ENCODE data around the gene SCYL1.

SCYL1 gene

GRCh38 chr11:65571420-65571819 is 46.5 kb downstream of the SCYL1 start:
- DNase-seq (ENCODE audit: low read depth) = no peak

GRCh38 chr11:65571940-65572339 is 47.1 kb downstream of the SCYL1 start:
- DNase-seq (ENCODE audit: low read depth) = peak; percentile 62

GRCh38 chr11:65572356-65573051 is 47.6 kb downstream of the SCYL1 start, which contains the start of gene FAM89B:
FAM89B (plus strand) TSS chr11:65572538; CDS start chr11:65572670, 132 bp downstream.
- DNase-seq (ENCODE audit: low read depth) = peak; percentile 89

- DNase-seq (ENCODE audit: low read depth) = no peak
These were observed 48.7 kb downstream of the SCYL1 start for GRCh38 chr11:65573391-65574079.

GRCh38 chr11:65574109-65574810 is 49.4 kb downstream of the SCYL1 start:
- peak; percentile 98 for DNase-seq (ENCODE audit: low read depth)

- no peak for DNase-seq (ENCODE audit: low read depth)
These were observed 50.1 kb downstream of the SCYL1 start for GRCh38 chr11:65574811-65575567.

- peak; percentile 65 for DNase-seq (ENCODE audit: low read depth)
These were observed 50.8 kb downstream of the SCYL1 start, which contains the start of gene EHBP1L1 for GRCh38 chr11:65575568-65576231. EHBP1L1 (plus strand) TSS chr11:65576053; CDS start chr11:65576303, 250 bp downstream.

- DNase-seq (ENCODE audit: low read depth) = no peak
These were observed 51.5 kb downstream of the SCYL1 start for GRCh38 chr11:65576232-65576866.

- DNase-seq (ENCODE audit: low read depth) = peak; percentile 85
These were observed 52.2 kb downstream of the SCYL1 start for GRCh38 chr11:65576867-65577755.

GRCh38 chr11:65577756-65578109 is 52.9 kb downstream of the SCYL1 start:
- no peak for DNase-seq (ENCODE audit: low read depth)

- DNase-seq (ENCODE audit: low read depth) = no peak
These were observed 53.3 kb downstream of the SCYL1 start for GRCh38 chr11:65578134-65578533.

GRCh38 chr11:65578667-65579066 is 53.8 kb downstream of the SCYL1 start:
- no peak for DNase-seq (ENCODE audit: low read depth)

GRCh38 chr11:65579291-65579690 is 54.4 kb downstream of the SCYL1 start:
- DNase-seq (ENCODE audit: low read depth) = no peak

GRCh38 chr11:65580031-65580692 is 55.3 kb downstream of the SCYL1 start:
- no peak for DNase-seq (ENCODE audit: low read depth)

GRCh38 chr11:65580756-65581155 is 55.9 kb downstream of the SCYL1 start:
- no peak for DNase-seq (ENCODE audit: low read depth)

- DNase-seq (ENCODE audit: low read depth) = no peak
These were observed 57.0 kb downstream of the SCYL1 start for GRCh38 chr11:65581928-65582327.

GRCh38 chr11:65583589-65583988 is 58.7 kb downstream of the SCYL1 start:
- no peak for DNase-seq (ENCODE audit: low read depth)

GRCh38 chr11:65584106-65584505 is 59.2 kb downstream of the SCYL1 start:
- DNase-seq (ENCODE audit: low read depth) = no peak

- DNase-seq (ENCODE audit: low read depth) = no peak
These were observed 59.9 kb downstream of the SCYL1 start for GRCh38 chr11:65584723-65585171.

Measured in EH (cell line).